SK-N-SH (cell line): Measurements from ENCODE around the gene BBLN. TPM values are rescaled to one million over a fixed set of nuclear protein-coding genes. Genes with fewer than 3 reads are reported as not detected.

Experiments
- CTCF ChIA-PET: fragments of 300-600, 350-600 bp; formaldehyde crosslinking; extraction: SDS; loops from one replicate; lab custom pipeline; 2021; lab: Yijun Ruan, JAX
- POLR2A ChIA-PET: fragments of 350-600 bp; sonication (Branson Sonifier 250); formaldehyde crosslinking; extraction: SDS; loops from one replicate; lab custom pipeline; 2020; ENCODE audit warnings: antibody characterized with exemption, inconsistent platforms; lab: Yijun Ruan, JAX
- DNase-seq: peaks from one replicate; pipeline ENCODE4 v3.0.0; 2012
- H2AFZ ChIP-seq: fragments of 200-600 bp; sonication (generic); 2 replicates; pipeline ENCODE4 v1.8.1; 2016; ENCODE audit warnings: antibody characterized with exemption, mild to moderate bottlenecking, low read depth
- H3F3A ChIP-seq: fragments of 200-600 bp; sonication (generic); replicated peaks from 2 replicates; pipeline ENCODE3; 2016; ENCODE audit warnings: antibody characterized with exemption, mild to moderate bottlenecking; ENCODE audit not compliant: insufficient read depth
- H3K27ac ChIP-seq, 2 experiments: fragments of 200-500 bp in 1 of 2; fragments of 200-600 bp in 1 of 2; sonication (Bioruptor generic) in 1 of 2; sonication (generic), shearing (Covaris generic) in 1 of 2; 2 replicates each; pipeline versions ENCODE4 v1.5.1 to v1.6.1; 2014 to 2016; ENCODE audit warnings: low read depth in 2 of 2, inconsistent platforms in 1 of 2, low read length in 1 of 2, mild to moderate bottlenecking in 1 of 2, mixed read lengths in 1 of 2
- H3K27me3 ChIP-seq: fragments of 200-600 bp; sonication (generic), shearing (Covaris generic); 2 replicates; pipeline ENCODE4 v1.6.1; 2016; ENCODE audit warnings: mixed run types; ENCODE audit not compliant: insufficient read depth
- H3K36me3 ChIP-seq, 2 experiments: fragments of 200-500 bp in 1 of 2; fragments of 200-600 bp in 1 of 2; sonication (Bioruptor generic) in 1 of 2; sonication (generic) in 1 of 2; replicated peaks in 1 of 2; 2 replicates each; pipeline versions ENCODE3 to v1.5.1; 2014 to 2016; ENCODE audit warnings: low read length in 1 of 2, mild to moderate bottlenecking in 1 of 2; ENCODE audit not compliant: insufficient read depth in 2 of 2, control insufficient read depth in 1 of 2
- H3K4me1 ChIP-seq, 2 experiments: fragments of 200-500 bp in 1 of 2; fragments of 200-600 bp in 1 of 2; sonication (Bioruptor generic) in 1 of 2; sonication (generic), shearing (Covaris generic) in 1 of 2; 2 replicates each; pipeline versions ENCODE4 v1.5.1 to v1.6.1; 2014 to 2016; ENCODE audit warnings: low read depth in 1 of 2, low read length in 1 of 2, mixed run types in 1 of 2; ENCODE audit not compliant: insufficient read depth in 2 of 2, control insufficient read depth in 1 of 2
- H3K4me2 ChIP-seq: fragments of 200-600 bp; sonication (generic), shearing (Covaris generic); 2 replicates; pipeline ENCODE4 v1.6.1; 2017; ENCODE audit warnings: mixed run types
- H3K4me3 ChIP-seq, 2 experiments: fragments of 200-500 bp in 1 of 2; fragments of 200-600 bp in 1 of 2; sonication (Bioruptor generic) in 1 of 2; sonication (generic), shearing (Covaris generic) in 1 of 2; 2 replicates each; pipeline versions ENCODE4 v1.5.1 to v1.8.1; 2014 to 2016; ENCODE audit warnings: low read depth in 2 of 2, inconsistent platforms in 1 of 2, low read length in 1 of 2, mild to moderate bottlenecking in 1 of 2, mixed read lengths in 1 of 2, moderate library complexity in 1 of 2
- H3K79me2 ChIP-seq: fragments of 200-600 bp; sonication (generic); 2 replicates; pipeline ENCODE4 v1.8.1; 2017; ENCODE audit warnings: mild to moderate bottlenecking; ENCODE audit not compliant: insufficient read depth
- H3K9ac ChIP-seq: fragments of 200-600 bp; sonication (generic); 2 replicates; pipeline ENCODE4 v1.6.1; 2017; ENCODE audit warnings: mixed run types
- H3K9me2 ChIP-seq: fragments of 200-600 bp; sonication (generic); 2 replicates; pipeline ENCODE4 v1.6.1; 2017; ENCODE audit warnings: mixed run types
- H3K9me3 ChIP-seq: fragments of 200-600 bp; sonication (generic); 2 replicates; pipeline ENCODE4 v1.6.1; 2017; ENCODE audit warnings: mixed run types, mild to moderate bottlenecking, moderate library complexity
- H4K20me1 ChIP-seq: fragments of 200-600 bp; sonication (generic); 2 replicates; pipeline ENCODE4 v1.6.1; 2017; ENCODE audit warnings: mild to moderate bottlenecking, mixed run types; ENCODE audit not compliant: insufficient read depth
- CHD2 ChIP-seq: fragments of 150-350 bp; IDR thresholded peaks from 2 replicates; pipeline ENCODE4 v1.6.1; 2018; ENCODE audit warnings: low read length; ENCODE audit not compliant: partially characterized antibody
- FOXJ3 ChIP-seq: sonication (generic); formaldehyde crosslinking; IDR thresholded peaks from 2 replicates; pipeline ENCODE4 v1.5.1; 2020; ENCODE audit warnings: mild to moderate bottlenecking, missing genetic modification reagents
- GABPA ChIP-seq: IDR thresholded peaks from 2 replicates; pipeline ENCODE4 v1.4.0; 2012; ENCODE audit warnings: low read depth, mild to moderate bottlenecking
- GATA2 ChIP-seq: sonication (generic); formaldehyde crosslinking; IDR thresholded peaks from 2 replicates; pipeline ENCODE4 v1.5.0; 2020; ENCODE audit warnings: mild to moderate bottlenecking, missing genetic modification reagents
- MEF2A ChIP-seq: IDR thresholded peaks from 2 replicates; pipeline ENCODE4 v1.4.0; 2012; ENCODE audit warnings: low read depth, borderline replicate concordance
- PBX3 ChIP-seq: IDR thresholded peaks from 2 replicates; pipeline ENCODE4; 2012
- POLR2AphosphoS5 ChIP-seq: IDR thresholded peaks from 2 replicates; pipeline ENCODE4 v1.6.1; 2012; ENCODE audit warnings: low read depth, low read length
- RFX5 ChIP-seq: IDR thresholded peaks from 2 replicates; pipeline ENCODE4 v1.6.1; 2012; ENCODE audit warnings: mild to moderate bottlenecking, improper control_type of control experiment, low read length
- RXRA ChIP-seq: IDR thresholded peaks from 2 replicates; pipeline ENCODE4 v1.4.0; 2012; ENCODE audit warnings: low read depth, mild to moderate bottlenecking, borderline replicate concordance
- SIN3A ChIP-seq: IDR thresholded peaks from 2 replicates; pipeline ENCODE4 v1.6.1; 2012; ENCODE audit warnings: low read depth, mild to moderate bottlenecking, low read length, moderate library complexity, borderline replicate concordance
- YY1 ChIP-seq: IDR thresholded peaks from 2 replicates; pipeline ENCODE4 v1.4.0; 2012; ENCODE audit warnings: low read depth, mild to moderate bottlenecking
- WGBS: methylation state at CpG from one replicate; pipeline ENCODE4 v1.1.6; 2017; ENCODE audit warnings: low lambda C conversion rate; 5-methylcytosine and 5-hydroxymethylcytosine counted together
- polyA plus RNA-seq, 3 experiments: library from polyadenylated mRNA; depleted of rRNA; stranded (reverse); fragments of >200 nt; gene quantifications; 2 replicates each; pipeline ENCODE4 v1.2.3, GENCODE V29; 2012
- TF ChIP-seq, protein P1 (sequence below): IDR thresholded peaks from 2 replicates; pipeline ENCODE4 v1.4.0; 2012; ENCODE audit warnings: low read depth
- TF ChIP-seq, protein P2 (sequence below): IDR thresholded peaks from 2 replicates; pipeline ENCODE4 v1.4.0; 2012; ENCODE audit warnings: low read depth, borderline replicate concordance

Gene BBLN
- polyA plus RNA-seq, 1 of the 3 experiments (the other 2 are of a cell fraction): 109 TPM

- TF ChIP-seq, protein P1, sequence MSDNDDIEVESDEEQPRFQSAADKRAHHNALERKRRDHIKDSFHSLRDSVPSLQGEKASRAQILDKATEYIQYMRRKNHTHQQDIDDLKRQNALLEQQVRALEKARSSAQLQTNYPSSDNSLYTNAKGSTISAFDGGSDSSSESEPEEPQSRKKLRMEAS: no peak
- TF ChIP-seq GATA2 (CRISPR knock-in tag): no peak
- 0 out of 2 replicates have a peak, but pooled peaks have one; percentile 40 for TF ChIP-seq FOXJ3 (CRISPR knock-in tag)
- no peak for TF ChIP-seq POLR2AphosphoS5
- TF ChIP-seq YY1: 0 out of 2 replicates have a peak, but pooled peaks have one; percentile 35
- TF ChIP-seq CHD2: peak; percentile 69
- no peak for TF ChIP-seq RFX5
- TF ChIP-seq, protein P2, sequence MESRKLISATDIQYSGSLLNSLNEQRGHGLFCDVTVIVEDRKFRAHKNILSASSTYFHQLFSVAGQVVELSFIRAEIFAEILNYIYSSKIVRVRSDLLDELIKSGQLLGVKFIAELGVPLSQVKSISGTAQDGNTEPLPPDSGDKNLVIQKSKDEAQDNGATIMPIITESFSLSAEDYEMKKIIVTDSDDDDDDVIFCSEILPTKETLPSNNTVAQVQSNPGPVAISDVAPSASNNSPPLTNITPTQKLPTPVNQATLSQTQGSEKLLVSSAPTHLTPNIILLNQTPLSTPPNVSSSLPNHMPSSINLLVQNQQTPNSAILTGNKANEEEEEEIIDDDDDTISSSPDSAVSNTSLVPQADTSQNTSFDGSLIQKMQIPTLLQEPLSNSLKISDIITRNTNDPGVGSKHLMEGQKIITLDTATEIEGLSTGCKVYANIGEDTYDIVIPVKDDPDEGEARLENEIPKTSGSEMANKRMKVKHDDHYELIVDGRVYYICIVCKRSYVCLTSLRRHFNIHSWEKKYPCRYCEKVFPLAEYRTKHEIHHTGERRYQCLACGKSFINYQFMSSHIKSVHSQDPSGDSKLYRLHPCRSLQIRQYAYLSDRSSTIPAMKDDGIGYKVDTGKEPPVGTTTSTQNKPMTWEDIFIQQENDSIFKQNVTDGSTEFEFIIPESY: no peak
- no peak for TF ChIP-seq MEF2A
- peak; percentile 54; the same call in 1 of the 2 replicates for TF ChIP-seq SIN3A
- TF ChIP-seq, all 33 proteins: peak for 8
These were observed 42.2 kb upstream of the BBLN start (continued) for GRCh38 chr9:128117613-128118471.

DNA sequence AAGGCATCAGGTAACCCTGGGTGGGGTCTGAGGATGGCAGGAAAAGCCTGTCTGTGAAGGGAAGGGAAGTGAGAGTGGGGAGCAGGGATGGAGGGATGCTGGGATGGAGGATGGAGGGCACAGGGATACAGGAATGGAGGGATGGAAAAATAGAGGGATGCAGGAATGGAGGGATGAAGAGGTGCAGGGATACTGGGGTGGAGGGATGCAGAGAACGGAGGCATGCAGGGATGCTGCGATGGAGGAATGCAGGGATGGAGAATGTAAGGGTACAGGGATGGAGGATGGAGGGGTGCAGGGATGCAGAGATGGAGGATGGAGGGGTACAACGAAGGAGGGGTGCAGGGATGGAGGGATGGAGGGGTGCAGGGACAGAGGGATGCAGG is 41.6 kb upstream of the BBLN start:
- Histone ChIP-seq H3K36me3 (peaks cover 0 to 16% of the 10 kb centered on the region in 2 experiments), H3F3A (no peaks in the 10 kb centered on the region), H3K79me2 (no peaks in the 10 kb centered on the region), H3K27me3 (no peaks in the 10 kb centered on the region), H2AFZ (no peak overlapping the region), H3K9me3 (no peaks in the 10 kb centered on the region), H4K20me1 (no peaks in the 10 kb centered on the region), H3K27ac (no peak overlapping the region), H3K9ac (no peak overlapping the region), H3K4me1 (peaks cover 4 to 7% of the 10 kb centered on the region in 2 experiments; a peak in 1 of 4 replicates), H3K4me3 (no peak overlapping the region), H3K9me2 (no peaks in the 10 kb centered on the region), H3K4me2 (no peak overlapping the region)
- POLR2A ChIA-PET: interaction anchor here (1.1 to 1.3 kb wide), 2 partner anchors 10 to 146 kb away, joined by 3 read pairs; no protein-coding TSS in a partner anchor
- DNase-seq: no peak
- TF ChIP-seq FOXJ3 (CRISPR knock-in tag): no peak
- TF ChIP-seq GABPA: no peak
- no peak for TF ChIP-seq YY1
- no peak for TF ChIP-seq RFX5
- TF ChIP-seq PBX3: no peak
- TF ChIP-seq MEF2A: no peak
- no peak for TF ChIP-seq CHD2
- no peak for TF ChIP-seq RXRA
- CTCF ChIA-PET: interaction anchor here (0.7 to 6.5 kb wide), 48 partner anchors 9 to 376 kb away, joined by 3 to 246 read pairs (median 6); partner anchors contain the start of genes BBLN, EEIG1, NAIF1 and PIP5KL1
- WGBS: 96% methylated on average over 3 of the region's 3 CpGs
